ENCODE results near the gene SLC46A2.

SLC46A2 gene

DNA sequence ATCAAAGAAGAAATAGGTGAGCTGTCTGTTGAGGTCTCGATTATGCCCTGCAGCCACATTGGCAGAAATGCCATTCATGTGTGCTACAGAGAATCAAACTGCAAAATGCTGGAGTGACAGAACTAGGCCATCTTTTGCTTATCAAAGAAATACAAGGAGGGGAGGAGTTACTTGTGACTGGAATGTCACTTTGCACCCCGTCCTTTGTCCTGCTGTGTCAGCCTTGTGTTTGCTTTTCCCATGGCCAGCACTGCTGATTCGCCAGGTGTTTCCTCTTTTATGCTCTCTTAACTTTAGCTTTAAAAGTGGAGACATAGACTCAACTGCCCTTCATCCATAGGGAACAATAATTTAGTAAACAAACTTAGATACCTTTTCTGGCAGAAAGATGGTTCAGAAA lies 54.3 kb downstream of the SLC46A2 start:
- TF ChIP-seq, protein P1, sequence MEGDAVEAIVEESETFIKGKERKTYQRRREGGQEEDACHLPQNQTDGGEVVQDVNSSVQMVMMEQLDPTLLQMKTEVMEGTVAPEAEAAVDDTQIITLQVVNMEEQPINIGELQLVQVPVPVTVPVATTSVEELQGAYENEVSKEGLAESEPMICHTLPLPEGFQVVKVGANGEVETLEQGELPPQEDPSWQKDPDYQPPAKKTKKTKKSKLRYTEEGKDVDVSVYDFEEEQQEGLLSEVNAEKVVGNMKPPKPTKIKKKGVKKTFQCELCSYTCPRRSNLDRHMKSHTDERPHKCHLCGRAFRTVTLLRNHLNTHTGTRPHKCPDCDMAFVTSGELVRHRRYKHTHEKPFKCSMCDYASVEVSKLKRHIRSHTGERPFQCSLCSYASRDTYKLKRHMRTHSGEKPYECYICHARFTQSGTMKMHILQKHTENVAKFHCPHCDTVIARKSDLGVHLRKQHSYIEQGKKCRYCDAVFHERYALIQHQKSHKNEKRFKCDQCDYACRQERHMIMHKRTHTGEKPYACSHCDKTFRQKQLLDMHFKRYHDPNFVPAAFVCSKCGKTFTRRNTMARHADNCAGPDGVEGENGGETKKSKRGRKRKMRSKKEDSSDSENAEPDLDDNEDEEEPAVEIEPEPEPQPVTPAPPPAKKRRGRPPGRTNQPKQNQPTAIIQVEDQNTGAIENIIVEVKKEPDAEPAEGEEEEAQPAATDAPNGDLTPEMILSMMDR (conservative IDR thresholded peaks at IDR 0.05; ENCODE audit: low read depth), result no peak
- ChIA-PET CTCF (no interaction called here), POLR2A (ENCODE audit: low non-redundant PET) (no interaction called here)
- DNase-seq (ENCODE audit: low spot score), result no peak
- H3K27ac ChIP-seq, result no peak overlapping the region

DNA sequence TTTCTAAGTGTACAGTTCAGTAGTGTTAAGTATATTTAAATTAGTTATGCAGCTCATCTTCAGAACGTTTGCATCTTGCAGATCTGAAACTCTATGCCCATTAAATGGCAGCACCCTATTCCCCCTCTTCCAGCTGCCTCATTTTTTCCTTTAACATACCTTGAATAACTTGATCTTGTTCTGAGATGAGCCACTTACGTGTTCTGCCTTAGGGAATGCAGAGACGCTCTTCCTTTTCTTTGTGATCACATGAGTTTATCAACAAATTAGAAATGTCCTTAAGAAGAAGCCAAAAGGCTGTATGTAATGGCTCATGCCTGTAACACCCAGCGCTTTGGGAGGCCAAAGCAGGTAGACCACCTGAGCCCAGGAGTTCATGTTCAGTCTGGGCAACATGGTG lies 57.6 kb downstream of the SLC46A2 start:
- no peak for DNase-seq (ENCODE audit: low spot score)
- ChIA-PET CTCF (no interaction called here), POLR2A (ENCODE audit: low non-redundant PET) (no interaction called here)
- no peak overlapping the region for H3K27ac ChIP-seq
- TF ChIP-seq, protein P1 (conservative IDR thresholded peaks at IDR 0.05; ENCODE audit: low read depth), result no peak

DNA sequence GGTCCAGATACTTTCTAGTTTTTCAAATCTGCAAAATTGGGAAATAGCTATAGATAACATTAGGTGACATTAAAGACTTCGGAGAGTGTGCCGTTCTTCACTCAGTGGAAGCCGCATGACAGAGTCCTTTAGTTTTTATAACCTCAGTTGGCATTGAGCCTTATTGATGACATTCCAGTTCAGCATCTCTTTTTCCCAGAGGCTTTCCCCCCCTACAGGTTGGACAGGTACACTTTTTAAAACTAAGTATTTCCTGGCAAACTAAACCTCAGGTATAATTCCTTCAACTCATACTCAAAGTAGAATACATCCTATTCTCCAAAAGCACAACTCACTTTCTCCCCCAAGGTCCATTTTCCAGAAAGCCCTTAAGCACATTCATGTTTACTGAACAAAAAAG lies 58.7 kb downstream of the SLC46A2 start:
- TF ChIP-seq, protein P1 (conservative IDR thresholded peaks at IDR 0.05; ENCODE audit: low read depth), result no peak
- POLR2A ChIA-PET (ENCODE audit: low non-redundant PET), result no interaction called here
- no peak for DNase-seq (ENCODE audit: low spot score)
- no peak overlapping the region for H3K27ac ChIP-seq
- CTCF ChIA-PET, result no interaction called here

DNA sequence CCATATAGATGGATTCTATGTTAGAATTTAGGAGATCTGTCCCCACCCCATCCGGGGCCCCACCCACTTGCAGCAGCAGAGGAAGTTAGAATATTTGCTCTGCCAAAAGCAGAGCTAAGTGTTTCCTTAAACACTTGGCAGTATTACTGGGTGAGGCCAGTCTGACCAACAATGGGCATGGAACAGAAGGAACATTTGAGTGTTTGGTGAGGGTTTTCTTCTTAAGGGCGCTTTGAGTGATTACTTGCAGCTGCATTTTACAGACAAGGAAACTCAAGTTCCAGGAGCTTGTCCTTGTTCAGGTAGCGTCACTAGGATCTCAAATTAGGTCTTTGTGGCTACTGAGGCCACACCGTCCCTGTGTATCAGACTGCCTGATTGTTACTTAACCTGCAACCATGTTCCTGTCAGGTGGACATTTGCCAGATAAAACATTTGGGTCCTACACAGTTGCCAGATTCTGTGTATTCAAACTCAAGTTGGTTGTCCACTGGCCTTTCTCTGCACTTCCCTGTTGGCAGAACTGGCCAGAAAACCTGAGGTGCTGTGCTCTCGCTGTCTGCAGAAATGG lies 59.3 kb downstream of the SLC46A2 start:
- no peak overlapping the region for H3K27ac ChIP-seq
- POLR2A ChIA-PET (ENCODE audit: low non-redundant PET), result no interaction called here
- DNase-seq (ENCODE audit: low spot score), result no peak
- TF ChIP-seq, protein P1 (conservative IDR thresholded peaks at IDR 0.05; ENCODE audit: low read depth), result no peak
- CTCF ChIA-PET, result no interaction called here

Data from RWPE1 (cell line).